Measurements from ENCODE around the gene LRRN2. TPM values are rescaled to one million over a fixed set of nuclear protein-coding genes. Genes with fewer than 3 reads are reported as not detected.

The LRRN2 gene
- total RNA-seq, 1 donor from 2014 or later, result 2.1 TPM

- H3K9ac ChIP-seq (ENCODE audit: low read depth in 1 of 3, low read length in 3 of 3), result no peak overlapping the region
- H3K27ac ChIP-seq (ENCODE audit: low read depth, low read length), result no peak overlapping the region
- no peaks in the 10 kb centered on the region for H3K9me3 ChIP-seq (ENCODE audit: control insufficient read depth in 3 of 3, low read length in 3 of 3)
- no peak overlapping the region for H3K4me3 ChIP-seq (ENCODE audit: low read length in 3 of 3)
- H3K36me3 ChIP-seq (ENCODE audit: control insufficient read depth in 3 of 3, insufficient read depth in 3 of 3, low read length in 3 of 3), result peaks cover 0 to 3% (median 0%) of the 10 kb centered on the region in 3 donors
- H3K27me3 ChIP-seq (ENCODE audit: control insufficient read depth in 3 of 3, insufficient read depth in 3 of 3, low read length in 3 of 3), result peaks cover under 1 to 7% (median 6%) of the 10 kb centered on the region in 3 donors
- H3K4me1 ChIP-seq (ENCODE audit: control insufficient read depth in 3 of 3, insufficient read depth in 3 of 3, low read length in 3 of 3), result no peaks in the 10 kb centered on the region
These were observed 60.8 kb downstream of the LRRN2 start for GRCh38 chr1:204624631-204625216.

- Histone ChIP-seq H3K4me3 (ENCODE audit: low read length in 3 of 3) (no peak overlapping the region), H3K27ac (ENCODE audit: low read depth, low read length) (no peak overlapping the region), H3K27me3 (ENCODE audit: control insufficient read depth in 3 of 3, insufficient read depth in 3 of 3, low read length in 3 of 3) (peaks cover 0 to 3% (median 3%) of the 10 kb centered on the region in 3 donors), H3K9me3 (ENCODE audit: control insufficient read depth in 3 of 3, low read length in 3 of 3) (no peaks in the 10 kb centered on the region), H3K4me1 (ENCODE audit: control insufficient read depth in 3 of 3, insufficient read depth in 3 of 3, low read length in 3 of 3) (no peaks in the 10 kb centered on the region), H3K36me3 (ENCODE audit: control insufficient read depth in 3 of 3, insufficient read depth in 3 of 3, low read length in 3 of 3) (peaks cover 0 to 3% (median 0%) of the 10 kb centered on the region in 3 donors), H3K9ac (ENCODE audit: low read depth in 1 of 3, low read length in 3 of 3) (no peak overlapping the region)
These were observed 61.6 kb downstream of the LRRN2 start for GRCh38 chr1:204623894-204624361.

GRCh38 chr1:204623365-204623893 is 62.1 kb downstream of the LRRN2 start:
- no peak overlapping the region for H3K4me3 ChIP-seq (ENCODE audit: low read length in 3 of 3)
- H3K9me3 ChIP-seq (ENCODE audit: control insufficient read depth in 3 of 3, low read length in 3 of 3), result no peaks in the 10 kb centered on the region
- no peak overlapping the region for H3K27ac ChIP-seq (ENCODE audit: low read depth, low read length)
- H3K27me3 ChIP-seq (ENCODE audit: control insufficient read depth in 3 of 3, insufficient read depth in 3 of 3, low read length in 3 of 3), result no peaks in the 10 kb centered on the region
- H3K4me1 ChIP-seq (ENCODE audit: control insufficient read depth in 3 of 3, insufficient read depth in 3 of 3, low read length in 3 of 3), result no peaks in the 10 kb centered on the region
- H3K9ac ChIP-seq (ENCODE audit: low read depth in 1 of 3, low read length in 3 of 3), result no peak overlapping the region
- peaks cover 0 to 3% (median 0%) of the 10 kb centered on the region in 3 donors for H3K36me3 ChIP-seq (ENCODE audit: control insufficient read depth in 3 of 3, insufficient read depth in 3 of 3, low read length in 3 of 3)

- H3K4me3 ChIP-seq (ENCODE audit: low read length in 3 of 3), result no peak overlapping the region
- H3K27me3 ChIP-seq (ENCODE audit: control insufficient read depth in 3 of 3, insufficient read depth in 3 of 3, low read length in 3 of 3), result peaks cover 0 to 3% (median 0%) of the 10 kb centered on the region in 3 donors
- H3K9me3 ChIP-seq (ENCODE audit: control insufficient read depth in 3 of 3, low read length in 3 of 3), result no peaks in the 10 kb centered on the region
- no peak overlapping the region for H3K27ac ChIP-seq (ENCODE audit: low read depth, low read length)
- no peak overlapping the region for H3K9ac ChIP-seq (ENCODE audit: low read depth in 1 of 3, low read length in 3 of 3)
- H3K36me3 ChIP-seq (ENCODE audit: control insufficient read depth in 3 of 3, insufficient read depth in 3 of 3, low read length in 3 of 3), result peaks cover 0 to 3% (median 0%) of the 10 kb centered on the region in 3 donors
- no peaks in the 10 kb centered on the region for H3K4me1 ChIP-seq (ENCODE audit: control insufficient read depth in 3 of 3, insufficient read depth in 3 of 3, low read length in 3 of 3)
These were observed 63.5 kb downstream of the LRRN2 start for GRCh38 chr1:204621996-204622395.

- no peaks in the 10 kb centered on the region for H3K4me1 ChIP-seq (ENCODE audit: control insufficient read depth in 3 of 3, insufficient read depth in 3 of 3, low read length in 3 of 3)
- no peak overlapping the region for H3K4me3 ChIP-seq (ENCODE audit: low read length in 3 of 3)
- H3K27ac ChIP-seq (ENCODE audit: low read depth, low read length), result no peak overlapping the region
- H3K27me3 ChIP-seq (ENCODE audit: control insufficient read depth in 3 of 3, insufficient read depth in 3 of 3, low read length in 3 of 3), result peaks cover 0 to 3% (median 0%) of the 10 kb centered on the region in 3 donors
- peaks cover 0 to 3% (median 0%) of the 10 kb centered on the region in 3 donors for H3K36me3 ChIP-seq (ENCODE audit: control insufficient read depth in 3 of 3, insufficient read depth in 3 of 3, low read length in 3 of 3)
- no peak overlapping the region for H3K9ac ChIP-seq (ENCODE audit: low read depth in 1 of 3, low read length in 3 of 3)
- H3K9me3 ChIP-seq (ENCODE audit: control insufficient read depth in 3 of 3, low read length in 3 of 3), result no peaks in the 10 kb centered on the region
These were observed 64.1 kb downstream of the LRRN2 start for GRCh38 chr1:204621396-204621795.

GRCh38 chr1:204619721-204620120 is 65.8 kb downstream of the LRRN2 start:
- Histone ChIP-seq H3K4me3 (ENCODE audit: low read length in 3 of 3) (no peak overlapping the region), H3K27me3 (ENCODE audit: control insufficient read depth in 3 of 3, insufficient read depth in 3 of 3, low read length in 3 of 3) (peaks cover 0 to 3% (median 0%) of the 10 kb centered on the region in 3 donors), H3K4me1 (ENCODE audit: control insufficient read depth in 3 of 3, insufficient read depth in 3 of 3, low read length in 3 of 3) (no peaks in the 10 kb centered on the region)

GRCh38 chr1:204618148-204618760 is 67.3 kb downstream of the LRRN2 start:
- Histone ChIP-seq H3K9me3 (ENCODE audit: control insufficient read depth in 3 of 3, low read length in 3 of 3) (no peaks in the 10 kb centered on the region), H3K4me3 (ENCODE audit: low read length in 3 of 3) (no peak overlapping the region), H3K36me3 (ENCODE audit: control insufficient read depth in 3 of 3, insufficient read depth in 3 of 3, low read length in 3 of 3) (peaks cover 0 to 3% (median 0%) of the 10 kb centered on the region in 3 donors), H3K27me3 (ENCODE audit: control insufficient read depth in 3 of 3, insufficient read depth in 3 of 3, low read length in 3 of 3) (peaks cover 0 to 3% (median 0%) of the 10 kb centered on the region in 3 donors), H3K4me1 (ENCODE audit: control insufficient read depth in 3 of 3, insufficient read depth in 3 of 3, low read length in 3 of 3) (no peaks in the 10 kb centered on the region), H3K9ac (ENCODE audit: low read depth in 1 of 3, low read length in 3 of 3) (no peak overlapping the region), H3K27ac (ENCODE audit: low read depth, low read length) (no peak overlapping the region)

More at GRCh38 chr1:204619721-204620120, 65.8 kb downstream of the LRRN2 start:
- Histone ChIP-seq H3K27ac (ENCODE audit: low read depth, low read length) (no peak overlapping the region), H3K9me3 (ENCODE audit: control insufficient read depth in 3 of 3, low read length in 3 of 3) (no peaks in the 10 kb centered on the region), H3K36me3 (ENCODE audit: control insufficient read depth in 3 of 3, insufficient read depth in 3 of 3, low read length in 3 of 3) (peaks cover 0 to 3% (median 0%) of the 10 kb centered on the region in 3 donors), H3K9ac (ENCODE audit: low read depth in 1 of 3, low read length in 3 of 3) (no peak overlapping the region)

- Histone ChIP-seq H3K27me3 (ENCODE audit: control insufficient read depth in 3 of 3, insufficient read depth in 3 of 3, low read length in 3 of 3) (peaks cover 0 to 3% (median 0%) of the 10 kb centered on the region in 3 donors), H3K4me1 (ENCODE audit: control insufficient read depth in 3 of 3, insufficient read depth in 3 of 3, low read length in 3 of 3) (no peaks in the 10 kb centered on the region), H3K9ac (ENCODE audit: low read depth in 1 of 3, low read length in 3 of 3) (no peak overlapping the region), H3K36me3 (ENCODE audit: control insufficient read depth in 3 of 3, insufficient read depth in 3 of 3, low read length in 3 of 3) (peaks cover 0 to 3% (median 0%) of the 10 kb centered on the region in 3 donors), H3K9me3 (ENCODE audit: control insufficient read depth in 3 of 3, low read length in 3 of 3) (no peaks in the 10 kb centered on the region), H3K27ac (ENCODE audit: low read depth, low read length) (no peak overlapping the region), H3K4me3 (ENCODE audit: low read length in 3 of 3) (no peak overlapping the region)
These were observed 68.0 kb downstream of the LRRN2 start for GRCh38 chr1:204617256-204618147.

GRCh38 chr1:204616641-204617040 is 68.9 kb downstream of the LRRN2 start:
- H3K36me3 ChIP-seq (ENCODE audit: control insufficient read depth in 3 of 3, insufficient read depth in 3 of 3, low read length in 3 of 3), result no peaks in the 10 kb centered on the region
- no peak overlapping the region for H3K4me3 ChIP-seq (ENCODE audit: low read length in 3 of 3)
- no peaks in the 10 kb centered on the region for H3K4me1 ChIP-seq (ENCODE audit: control insufficient read depth in 3 of 3, insufficient read depth in 3 of 3, low read length in 3 of 3)
- H3K9ac ChIP-seq (ENCODE audit: low read depth in 1 of 3, low read length in 3 of 3), result no peak overlapping the region
- H3K27me3 ChIP-seq (ENCODE audit: control insufficient read depth in 3 of 3, insufficient read depth in 3 of 3, low read length in 3 of 3), result peaks cover 0 to 3% (median 0%) of the 10 kb centered on the region in 3 donors
- H3K27ac ChIP-seq (ENCODE audit: low read depth, low read length), result no peak overlapping the region
- no peaks in the 10 kb centered on the region for H3K9me3 ChIP-seq (ENCODE audit: control insufficient read depth in 3 of 3, low read length in 3 of 3)

All from skeletal muscle tissue (tissue), 4 donors.